Esophagus squamous epithelium (tissue), 4 donors: Measurements from ENCODE around the gene TTF1.

Source experiments
- POLR2A ChIP-seq, 4 donors: fragments of 450-650 bp; IDR thresholded peaks; one replicate each; pipeline ENCODE4 v1.6.1; 2017; ENCODE audit warnings: antibody characterized with exemption in 4 of 4, mild to moderate bottlenecking in 4 of 4, moderate library complexity in 3 of 4
- TF ChIP-seq, protein P1 (sequence below), 6 experiments: fragments of 450-650 bp in 4 of 6; fragments of 200-600 bp in 2 of 6; sonication (generic) in 2 of 6; IDR thresholded peaks; one replicate each; pipeline ENCODE4 v1.5.1; 2016 to 2019; ENCODE audit warnings: antibody characterized with exemption in 6 of 6, mild to moderate bottlenecking in 4 of 6, moderate library complexity in 4 of 6

DNA sequence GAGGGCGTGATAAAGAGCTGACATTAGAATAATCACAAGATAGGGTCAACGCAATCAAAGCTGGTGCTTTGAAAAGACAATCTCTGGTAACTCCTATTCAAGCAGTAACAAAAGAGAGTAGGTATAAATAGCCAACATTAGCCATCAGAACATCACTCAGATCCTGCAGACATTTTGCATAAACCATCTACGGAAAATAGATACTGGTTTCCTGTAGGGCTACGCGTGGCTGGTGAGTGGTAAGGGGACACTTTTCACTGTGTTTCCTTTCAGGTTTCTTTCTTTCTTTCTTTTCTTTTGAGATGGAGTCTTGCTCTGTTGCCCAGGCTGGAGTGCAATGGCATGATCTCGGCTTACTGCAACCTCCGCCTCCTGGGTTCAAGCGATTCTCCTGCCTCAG lies 22.3 kb downstream of the TTF1 start:
- TF ChIP-seq, protein P1, sequence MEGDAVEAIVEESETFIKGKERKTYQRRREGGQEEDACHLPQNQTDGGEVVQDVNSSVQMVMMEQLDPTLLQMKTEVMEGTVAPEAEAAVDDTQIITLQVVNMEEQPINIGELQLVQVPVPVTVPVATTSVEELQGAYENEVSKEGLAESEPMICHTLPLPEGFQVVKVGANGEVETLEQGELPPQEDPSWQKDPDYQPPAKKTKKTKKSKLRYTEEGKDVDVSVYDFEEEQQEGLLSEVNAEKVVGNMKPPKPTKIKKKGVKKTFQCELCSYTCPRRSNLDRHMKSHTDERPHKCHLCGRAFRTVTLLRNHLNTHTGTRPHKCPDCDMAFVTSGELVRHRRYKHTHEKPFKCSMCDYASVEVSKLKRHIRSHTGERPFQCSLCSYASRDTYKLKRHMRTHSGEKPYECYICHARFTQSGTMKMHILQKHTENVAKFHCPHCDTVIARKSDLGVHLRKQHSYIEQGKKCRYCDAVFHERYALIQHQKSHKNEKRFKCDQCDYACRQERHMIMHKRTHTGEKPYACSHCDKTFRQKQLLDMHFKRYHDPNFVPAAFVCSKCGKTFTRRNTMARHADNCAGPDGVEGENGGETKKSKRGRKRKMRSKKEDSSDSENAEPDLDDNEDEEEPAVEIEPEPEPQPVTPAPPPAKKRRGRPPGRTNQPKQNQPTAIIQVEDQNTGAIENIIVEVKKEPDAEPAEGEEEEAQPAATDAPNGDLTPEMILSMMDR (IDR thresholded peaks at IDR 0.05) = no peak
- no peak for TF ChIP-seq POLR2A (IDR thresholded peaks at IDR 0.05)
